MM.1S (cell line): ENCODE results near the gene CDKN2A.

ENCODE experiments used
- CTCF ChIP-seq: fragments of 300-600 bp; sonication (generic); IDR thresholded peaks from 2 replicates; pipeline ENCODE4 v1.5.1; 2016; ENCODE audit warnings: antibody characterized with exemption, low read length, mixed read lengths
- EZH2 ChIP-seq: fragments of 300-600 bp; sonication (generic); optimal IDR thresholded peaks from 2 replicates; pipeline ENCODE3; 2017; ENCODE audit warnings: low read depth, mild to moderate bottlenecking, antibody characterized with exemption, low read length, mixed read lengths
- EZH2phosphoT487 ChIP-seq: fragments of 300-600 bp; sonication (generic); IDR thresholded peaks from 2 replicates; pipeline ENCODE4 v1.6.1; 2018; ENCODE audit warnings: antibody characterized with exemption, low read length

GRCh38 chr9:21985964-21986667 is 8.1 kb downstream of the CDKN2A start:
- no peak for TF ChIP-seq CTCF
- no peak for TF ChIP-seq EZH2
- TF ChIP-seq EZH2phosphoT487 = no peak
